ENCODE data around the gene TRA2B.

TRA2B gene

GRCh38 chr3:185950728-185951127, 12.9 kb upstream of the TRA2B start:
- DNase-seq (ENCODE audit: low read depth) = no peak

GRCh38 chr3:185949515-185949914, 11.7 kb upstream of the TRA2B start:
- DNase-seq (ENCODE audit: low read depth) = no peak

DNA sequence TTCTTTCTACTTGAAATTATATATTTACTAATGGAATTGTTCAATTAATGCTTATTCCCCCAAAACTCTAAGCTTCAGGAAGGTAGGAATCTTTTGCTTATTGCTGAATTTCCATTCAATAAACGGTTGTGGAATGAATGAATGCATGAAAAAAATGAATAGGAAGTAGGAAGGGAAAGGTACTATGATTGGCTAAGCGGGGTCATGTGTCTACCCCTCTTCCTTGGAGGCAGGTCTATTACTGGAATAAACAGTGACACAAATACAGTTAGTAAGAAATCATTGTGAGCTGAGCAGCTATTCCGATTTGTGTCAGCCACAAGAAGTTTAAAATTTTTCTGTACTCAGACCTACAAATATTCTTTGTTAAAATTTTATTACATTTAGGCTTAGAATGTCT, 10.5 kb upstream of the TRA2B start:
- DNase-seq (ENCODE audit: low read depth) = no peak

DNA sequence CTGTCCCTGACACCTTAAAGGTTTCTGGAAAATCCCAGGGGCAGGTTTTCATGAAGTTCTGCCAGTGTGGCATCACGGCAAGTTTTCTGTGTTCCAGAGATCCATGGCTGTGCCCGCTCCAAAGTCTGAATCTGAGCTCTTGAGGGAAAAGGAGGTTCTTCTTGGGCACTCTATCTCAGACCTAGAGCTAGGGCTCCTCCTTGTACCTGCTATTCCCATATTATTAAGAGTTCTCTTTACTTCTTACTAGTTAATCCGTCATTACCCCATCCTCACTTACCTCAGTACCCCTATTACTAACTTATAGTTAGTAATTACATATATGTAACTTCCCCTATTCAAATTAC, 5.9 kb upstream of the TRA2B start:
- no peak for DNase-seq (ENCODE audit: low read depth)

- DNase-seq (ENCODE audit: low read depth) = no peak
Measured at GRCh38 chr3:185942907-185943759, 5.3 kb upstream of the TRA2B start.

DNA sequence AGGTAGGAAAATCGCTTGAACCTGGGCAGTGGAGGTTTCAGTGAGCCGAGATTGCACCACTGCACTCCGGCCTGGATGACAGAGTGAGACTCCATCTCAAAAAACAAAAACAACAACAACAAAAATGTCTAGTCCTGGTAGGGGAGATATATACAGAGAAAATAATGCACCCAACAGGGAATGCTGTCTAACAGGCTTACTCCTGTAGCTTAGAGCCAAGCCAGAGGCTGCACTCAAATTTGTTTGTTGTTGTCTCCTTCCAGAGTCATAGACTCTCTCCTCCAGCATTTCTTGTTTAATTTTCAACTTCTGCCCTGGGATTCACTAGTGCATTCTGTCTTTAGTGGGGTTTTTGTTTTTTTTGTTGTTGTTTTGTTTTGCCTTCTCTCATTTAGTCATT, 4.6 kb upstream of the TRA2B start:
- DNase-seq (ENCODE audit: low read depth) = no peak

GRCh38 chr3:185940951-185941350, 3.1 kb upstream of the TRA2B start:
- no peak for DNase-seq (ENCODE audit: low read depth)

DNA sequence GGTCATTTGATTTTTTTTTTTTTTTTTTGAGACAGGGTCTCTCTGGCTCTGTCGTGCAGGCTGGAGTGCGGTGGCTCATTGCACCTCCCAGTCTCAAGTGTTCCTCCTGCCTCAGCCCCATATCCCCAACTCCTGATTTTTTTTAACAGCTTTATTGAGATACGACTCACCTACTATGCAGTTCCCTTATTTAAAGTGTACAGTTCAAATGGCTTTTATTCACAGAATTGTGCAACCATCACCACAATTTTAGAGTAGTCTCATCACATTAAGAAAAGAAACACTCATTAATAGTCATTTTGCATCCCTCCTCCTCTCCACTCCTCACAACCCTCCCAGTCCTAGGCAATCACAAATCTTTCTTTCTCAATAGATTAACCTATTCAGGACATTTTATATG, 1.9 kb upstream of the TRA2B start:
- no peak for DNase-seq (ENCODE audit: low read depth)

- peak; percentile 73 for DNase-seq (ENCODE audit: low read depth)
Measured at GRCh38 chr3:185936814-185937688, 763 bp downstream of the TRA2B start.

GRCh38 chr3:185936273-185936629, 1.6 kb downstream of the TRA2B start:
- DNase-seq (ENCODE audit: low read depth) = no peak

DNA sequence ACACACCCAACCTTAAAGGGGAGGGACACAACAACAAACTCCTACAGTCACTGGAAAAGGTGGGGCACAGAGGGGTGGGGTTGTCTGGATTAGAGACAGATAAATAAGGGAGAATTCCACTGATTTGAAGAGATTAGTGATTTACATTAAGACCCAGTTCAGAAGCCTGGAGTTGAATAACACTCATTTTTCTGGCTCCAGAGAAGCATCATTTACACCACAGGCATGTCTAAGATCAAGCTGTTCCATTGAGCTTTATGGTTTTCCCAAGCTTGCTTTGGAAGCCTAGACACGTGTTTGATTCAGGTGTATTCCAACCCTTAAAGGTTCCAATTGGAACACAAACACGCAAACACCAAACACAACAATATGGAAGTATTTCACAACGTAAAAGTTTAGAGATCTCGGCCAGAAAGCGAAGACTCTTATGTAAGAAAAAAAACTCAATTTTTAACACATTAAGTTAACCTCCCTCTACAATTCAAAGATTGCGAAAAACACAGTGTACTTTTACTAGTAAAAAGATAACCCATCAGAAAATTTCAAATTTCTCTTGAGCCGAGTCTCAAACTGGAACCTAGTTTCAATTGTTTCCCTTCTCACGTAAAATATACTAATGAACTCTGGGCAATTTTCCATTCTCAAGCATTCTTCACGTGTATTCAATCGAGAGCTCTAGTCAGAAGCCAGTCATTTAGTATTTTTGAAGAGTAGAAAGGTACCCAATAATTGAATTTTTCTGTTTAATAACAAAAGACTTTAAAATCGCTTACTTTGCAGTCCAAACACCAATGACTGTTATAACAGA, 2.1 kb downstream of the TRA2B start:
- no peak for DNase-seq (ENCODE audit: low read depth)

GRCh38 chr3:185934767-185935464, 2.9 kb downstream of the TRA2B start:
- no peak for DNase-seq (ENCODE audit: low read depth)

GRCh38 chr3:185934174-185934557, 3.6 kb downstream of the TRA2B start:
- DNase-seq (ENCODE audit: low read depth) = no peak

DNA sequence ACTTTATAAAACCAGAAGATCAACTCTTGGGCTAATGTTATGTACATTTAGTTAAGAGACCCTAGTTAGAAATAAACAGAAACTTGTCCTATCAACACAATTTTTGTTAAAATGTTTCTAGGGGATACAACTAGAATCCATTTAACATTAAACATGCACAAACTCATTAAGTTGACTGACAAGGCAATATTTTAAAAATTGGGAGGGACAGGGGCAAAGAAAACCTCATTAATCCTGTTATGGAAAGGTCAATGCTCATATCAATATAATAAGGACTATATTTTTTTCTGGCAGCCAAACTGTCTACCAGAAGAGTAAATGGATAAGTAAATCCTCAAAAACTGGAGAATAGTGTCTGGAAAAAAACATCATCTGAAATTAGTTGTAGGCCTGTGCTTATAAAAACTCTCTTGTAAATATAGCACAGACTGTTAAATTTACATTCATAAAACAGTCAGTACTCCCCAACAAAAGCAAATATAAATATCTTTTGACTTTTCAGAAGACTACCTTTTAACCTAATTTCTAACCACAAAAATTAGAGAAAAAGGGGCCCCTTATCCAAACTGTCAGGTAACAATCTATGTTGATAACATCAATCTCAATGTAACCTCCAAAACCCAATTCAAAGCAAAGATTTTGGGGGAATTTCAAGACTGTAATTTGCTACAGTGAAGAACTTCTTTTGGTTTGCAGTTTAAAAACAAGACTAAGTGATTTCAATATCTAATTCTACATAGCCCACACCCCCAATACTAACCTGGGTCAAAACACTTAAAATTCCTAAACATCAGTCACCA, 4.2 kb downstream of the TRA2B start:
- no peak for DNase-seq (ENCODE audit: low read depth)

- no peak for DNase-seq (ENCODE audit: low read depth)
Measured at GRCh38 chr3:185931777-185932612, 5.8 kb downstream of the TRA2B start.

- DNase-seq (ENCODE audit: low read depth) = no peak
Measured at GRCh38 chr3:185930393-185931107, 7.3 kb downstream of the TRA2B start.

GRCh38 chr3:185929192-185930151, 8.3 kb downstream of the TRA2B start:
- DNase-seq (ENCODE audit: low read depth) = no peak

- DNase-seq (ENCODE audit: low read depth) = no peak
Measured at GRCh38 chr3:185928496-185928895, 9.3 kb downstream of the TRA2B start.

All from HS-27A (cell line).